ENCODE results near the gene IGSF21. TPM values are rescaled to one million over a fixed set of nuclear protein-coding genes. Genes with fewer than 3 reads are reported as not detected.

IGSF21 gene
- total RNA-seq, 1 experiment from 2014 or later: 30.5 TPM

- no peak for DNase-seq (ENCODE audit: low spot score)
- TF ChIP-seq CTCF (IDR thresholded peaks at IDR 0.05) (no peak), ATF2 (CRISPR knock-in tag; IDR thresholded peaks at IDR 0.05; ENCODE audit: borderline replicate concordance, low read depth) (no peak), AFF4 (CRISPR knock-in tag; IDR thresholded peaks at IDR 0.05; ENCODE audit: borderline replicate concordance) (no peak), E2F1 (CRISPR knock-in tag; IDR thresholded peaks at IDR 0.05) (no peak), RELA (CRISPR knock-in tag; IDR thresholded peaks at IDR 0.05; ENCODE audit: borderline replicate concordance) (no peak), JUN (CRISPR knock-in tag; IDR thresholded peaks at IDR 0.05) (no peak), FOXP4 (CRISPR knock-in tag; IDR thresholded peaks at IDR 0.05) (no peak), NR3C1 (CRISPR knock-in tag; conservative IDR thresholded peaks at IDR 0.05; ENCODE audit: low read depth) (no peak), OVOL2 (CRISPR knock-in tag; IDR thresholded peaks at IDR 0.05; ENCODE audit: borderline replicate concordance) (no peak)
- peaks cover 5% of the 10 kb centered on the region for H3K36me3 Mint-ChIP-seq
- no peaks in the 10 kb centered on the region for H3K4me1 Mint-ChIP-seq
- CTCF ChIA-PET: interaction anchor here (2.2 kb wide), 1 partner anchor 237 kb away, joined by 5 read pairs; no protein-coding TSS in a partner anchor
- H3K9me3 Mint-ChIP-seq: peaks cover 13% of the 10 kb centered on the region; the same call in 1 of the 2 replicates
- H3K27ac Mint-ChIP-seq: no peak overlapping the region
- H3K4me3 Mint-ChIP-seq: no peak overlapping the region
- POLR2A ChIA-PET: no interaction called here
- no peak for ATAC-seq
- peaks cover 4% of the 10 kb centered on the region; the same call in 1 of the 2 replicates for H3K27me3 Mint-ChIP-seq (ENCODE audit: low read depth)
These were observed 231.6 kb downstream of the IGSF21 start for GRCh38 chr1:18339161-18339560.

GRCh38 chr1:18340158-18340764 lies 232.7 kb downstream of the IGSF21 start:
- H3K36me3 Mint-ChIP-seq: peaks cover 5% of the 10 kb centered on the region
- ChIA-PET POLR2A (interaction anchor here (0.6 kb wide), 1 partner anchor 13 kb away, joined by 4 read pairs; no protein-coding TSS in a partner anchor), CTCF (interaction anchor here (0.7 kb wide), 1 partner anchor 9 kb away, joined by 3 read pairs; no protein-coding TSS in a partner anchor)
- H3K27ac Mint-ChIP-seq: no peak overlapping the region
- TF ChIP-seq ETV6 (CRISPR knock-in tag; IDR thresholded peaks at IDR 0.05) (no peak), HMGA2 (CRISPR knock-in tag; IDR thresholded peaks at IDR 0.05) (no peak), PRRX2 (CRISPR knock-in tag; IDR thresholded peaks at IDR 0.05) (no peak), MYBL2 (CRISPR knock-in tag; IDR thresholded peaks at IDR 0.05) (no peak)
- no peak for ATAC-seq
- H3K4me3 Mint-ChIP-seq: no peak overlapping the region
- peaks cover 4% of the 10 kb centered on the region; the same call in 1 of the 2 replicates for H3K27me3 Mint-ChIP-seq (ENCODE audit: low read depth)
- no peak for DNase-seq (ENCODE audit: low spot score)
- peaks cover 13% of the 10 kb centered on the region; the same call in 1 of the 2 replicates for H3K9me3 Mint-ChIP-seq
- H3K4me1 Mint-ChIP-seq: no peaks in the 10 kb centered on the region

All from WTC11 (cell line).